Stomach smooth muscle (tissue), 2 donors: ENCODE measurements around the gene JMJD6.
A peak's percentile ranks its signal among the peaks of the same experiment; 100 is the strongest.

Experiments used
- H3K27ac ChIP-seq: one replicate; pipeline ENCODE4 v1.7.0; 2013; ENCODE audit warnings: mild to moderate bottlenecking, low read length, inconsistent platforms
- H3K27me3 ChIP-seq, 2 donors: one replicate each; pipeline ENCODE4 v1.7.0; 2013; ENCODE audit warnings: low read length in 2 of 2; ENCODE audit not compliant: insufficient read depth in 2 of 2, control insufficient read depth in 1 of 2
- H3K36me3 ChIP-seq, 2 donors: one replicate each; pipeline ENCODE4 v1.7.0; 2013; ENCODE audit warnings: low read length in 2 of 2; ENCODE audit not compliant: control insufficient read depth in 2 of 2, insufficient read depth in 2 of 2
- H3K4me1 ChIP-seq: one replicate; pipeline ENCODE4 v1.7.0; 2013; ENCODE audit warnings: low read length; ENCODE audit not compliant: control insufficient read depth, insufficient read depth
- H3K4me3 ChIP-seq, 2 donors: one replicate each; pipeline ENCODE4 v1.7.0; 2013; ENCODE audit warnings: low read length in 2 of 2
- H3K9ac ChIP-seq, 2 donors: one replicate each; pipeline ENCODE4 v1.7.0; 2013; ENCODE audit warnings: low read length in 2 of 2, mild to moderate bottlenecking in 1 of 2
- H3K9me3 ChIP-seq, 2 donors: one replicate each; pipeline ENCODE4 v1.7.0; 2013; ENCODE audit warnings: low read length in 2 of 2; ENCODE audit not compliant: control insufficient read depth in 2 of 2
- donor health status: healthy.
- donor health status: Pancreatic carcinoma.

JMJD6 gene

DNA sequence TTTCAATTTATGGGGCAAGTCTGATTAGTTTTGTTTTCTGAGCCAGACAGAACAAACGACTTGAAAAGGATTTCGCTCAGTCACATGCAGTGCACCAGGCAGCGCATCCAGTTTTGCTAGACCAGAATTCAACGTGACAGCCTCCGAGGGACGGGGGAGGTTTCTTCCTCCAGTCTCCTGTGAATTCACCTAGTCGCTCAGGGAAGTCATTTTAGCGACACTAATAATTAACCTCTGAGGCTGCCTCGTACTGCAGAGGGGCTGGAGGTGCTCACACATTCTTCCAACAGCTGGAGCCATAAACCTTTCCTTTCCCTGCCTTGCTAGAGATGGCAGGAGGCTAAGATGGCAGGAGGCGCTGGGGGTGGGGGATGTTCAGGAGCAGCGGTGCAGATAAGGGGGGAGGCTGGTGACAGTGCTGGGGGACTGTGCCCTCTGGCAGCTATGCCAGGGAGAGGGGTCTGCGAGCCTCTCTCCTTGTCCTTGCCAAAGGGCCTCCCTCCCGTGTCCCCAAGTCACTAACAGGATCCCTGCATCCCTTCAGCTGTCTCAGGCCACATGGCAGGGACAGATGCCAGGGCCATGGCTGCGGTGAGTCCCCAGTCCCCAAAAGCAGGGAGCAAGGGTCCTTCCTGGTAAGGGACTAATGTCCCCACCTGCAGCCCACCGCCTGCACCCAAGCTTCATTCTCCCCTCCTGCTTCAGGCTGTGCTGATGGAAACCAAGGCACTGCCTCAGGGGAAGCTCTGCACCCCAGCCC is 39.7 kb downstream of the JMJD6 start:
- Histone ChIP-seq H3K27ac (peak overlapping the region; percentile 95), H3K4me1 (peaks cover 93% of the 10 kb centered on the region), H3K4me3 (peak overlapping the region in 1 of 2 donors; percentile 60), H3K27me3 (no peaks in the 10 kb centered on the region), H3K36me3 (peaks cover 0 to 7% of the 10 kb centered on the region in 2 donors), H3K9me3 (no peaks in the 10 kb centered on the region), H3K9ac (peak overlapping the region in 1 of 2 donors; percentile 5)

DNA sequence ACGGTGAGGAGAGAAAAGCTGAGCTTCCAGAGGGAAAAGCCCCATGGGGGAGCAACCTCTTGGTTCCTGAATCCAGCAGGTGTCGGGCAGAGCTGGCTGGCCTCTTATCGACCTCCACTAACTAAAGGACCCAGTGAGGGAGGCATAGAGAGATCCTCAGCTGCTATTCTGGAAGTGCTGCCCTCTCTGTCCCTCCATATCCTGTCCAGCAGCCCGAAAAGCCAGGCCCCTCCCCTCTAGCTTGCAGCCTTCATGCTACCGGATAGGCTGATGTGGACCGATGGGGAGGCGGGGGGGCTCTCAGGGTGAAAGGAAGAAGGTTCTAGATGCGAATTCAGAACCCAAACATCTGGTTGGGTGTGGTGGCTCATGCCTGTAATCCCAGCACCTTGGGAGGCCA is 40.6 kb downstream of the JMJD6 start:
- Histone ChIP-seq H3K4me3 (no peak overlapping the region), H3K9me3 (no peaks in the 10 kb centered on the region), H3K27ac (peak overlapping the region; percentile 95), H3K27me3 (no peaks in the 10 kb centered on the region), H3K36me3 (peaks cover 0 to 7% of the 10 kb centered on the region in 2 donors), H3K9ac (no peak overlapping the region), H3K4me1 (peaks cover 93% of the 10 kb centered on the region)

- peak overlapping the region in 1 of 2 donors; percentile 21 for H3K9ac ChIP-seq
- no peak overlapping the region for H3K4me3 ChIP-seq
- H3K36me3 ChIP-seq, result peaks cover 0 to 9% of the 10 kb centered on the region in 2 donors
- no peaks in the 10 kb centered on the region for H3K9me3 ChIP-seq
- H3K4me1 ChIP-seq, result peaks cover 90% of the 10 kb centered on the region
- no peaks in the 10 kb centered on the region for H3K27me3 ChIP-seq
- H3K27ac ChIP-seq, result peak overlapping the region; percentile 95
These were observed 41.0 kb downstream of the JMJD6 start for GRCh38 chr17:76685366-76685765.

DNA sequence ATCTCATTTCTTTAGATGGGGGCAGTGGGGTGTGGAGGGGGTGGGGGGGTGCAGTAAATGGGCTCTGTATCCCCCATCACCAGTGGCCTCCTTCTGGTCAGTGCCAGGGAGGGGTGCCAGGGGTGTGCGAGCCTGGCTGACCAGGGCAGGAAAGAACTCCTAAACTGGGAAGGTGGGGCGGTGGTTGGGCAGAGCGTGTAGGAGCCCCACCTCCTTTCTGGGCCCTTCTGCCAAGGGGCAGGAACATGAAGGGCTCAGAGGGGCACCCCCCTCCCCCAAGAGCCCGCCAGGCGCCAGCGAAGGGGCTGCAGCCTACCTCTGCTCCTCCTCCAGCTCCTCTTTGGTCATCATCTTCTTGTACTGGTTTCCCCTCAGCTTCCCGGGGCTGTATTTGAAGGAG is 41.6 kb downstream of the JMJD6 start:
- Histone ChIP-seq H3K4me1 (peaks cover 88% of the 10 kb centered on the region), H3K9ac (no peak overlapping the region), H3K9me3 (no peaks in the 10 kb centered on the region), H3K4me3 (no peak overlapping the region), H3K27me3 (no peaks in the 10 kb centered on the region), H3K27ac (peak overlapping the region; percentile 95), H3K36me3 (peaks cover 0 to 9% of the 10 kb centered on the region in 2 donors)

DNA sequence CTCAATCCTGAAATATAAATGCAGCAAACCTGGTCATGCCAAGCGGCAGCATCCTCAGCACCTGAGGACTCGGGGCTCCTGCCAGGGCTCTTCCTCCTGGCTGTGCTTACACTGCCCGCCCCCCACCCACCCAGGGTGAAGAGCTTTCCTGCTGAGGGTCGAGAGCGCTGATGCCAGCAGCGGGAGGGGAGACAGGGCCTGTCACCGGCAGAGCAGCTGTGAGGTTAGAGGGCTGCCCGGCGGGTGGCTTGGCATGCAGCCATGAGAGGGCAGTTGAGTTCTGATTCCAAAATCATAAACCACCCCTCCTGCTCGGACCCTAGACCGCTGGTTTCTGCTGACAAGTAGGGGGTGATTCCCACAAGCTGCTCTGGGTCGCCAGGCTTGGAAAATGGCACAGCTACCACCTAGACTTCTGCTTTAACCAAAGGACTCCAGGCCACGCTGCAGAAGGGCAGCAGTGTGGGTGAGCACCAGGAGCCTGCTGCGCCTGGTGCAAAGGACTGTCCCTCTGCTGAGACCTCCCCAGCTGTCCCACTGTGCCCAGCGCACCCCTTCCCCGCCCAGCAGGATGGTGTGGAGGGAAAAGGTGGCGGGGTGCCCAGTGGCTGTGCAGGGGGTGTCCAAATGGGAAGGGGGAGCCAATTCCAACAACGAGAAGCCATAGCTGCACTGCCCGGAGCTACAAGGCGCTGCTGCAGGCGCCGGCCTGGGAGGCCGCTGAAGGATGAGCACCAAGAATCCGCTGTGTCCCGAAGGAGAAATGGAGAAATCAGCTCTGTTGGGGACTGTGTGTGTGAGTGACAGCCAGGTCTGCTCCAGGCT is 42.3 kb downstream of the JMJD6 start:
- H3K27me3 ChIP-seq, result no peaks in the 10 kb centered on the region
- no peak overlapping the region for H3K9ac ChIP-seq
- no peak overlapping the region for H3K4me3 ChIP-seq
- peaks cover 0 to 9% of the 10 kb centered on the region in 2 donors for H3K36me3 ChIP-seq
- H3K9me3 ChIP-seq, result no peaks in the 10 kb centered on the region
- peaks cover 83% of the 10 kb centered on the region for H3K4me1 ChIP-seq
- peak overlapping the region; percentile 95 for H3K27ac ChIP-seq

- no peaks in the 10 kb centered on the region for H3K27me3 ChIP-seq
- no peaks in the 10 kb centered on the region for H3K9me3 ChIP-seq
- peak overlapping the region; percentile 82 for H3K27ac ChIP-seq
- H3K4me3 ChIP-seq, result no peak overlapping the region
- H3K4me1 ChIP-seq, result peaks cover 73% of the 10 kb centered on the region
- H3K36me3 ChIP-seq, result peaks cover 7 to 15% of the 10 kb centered on the region in 2 donors
- H3K9ac ChIP-seq, result peak overlapping the region in 1 of 2 donors; percentile 29
These were observed 43.2 kb downstream of the JMJD6 start for GRCh38 chr17:76683011-76683755.

GRCh38 chr17:76682296-76682695 is 44.1 kb downstream of the JMJD6 start:
- H3K36me3 ChIP-seq, result peaks cover 10 to 22% of the 10 kb centered on the region in 2 donors
- peaks cover 64% of the 10 kb centered on the region for H3K4me1 ChIP-seq
- no peaks in the 10 kb centered on the region for H3K9me3 ChIP-seq
- H3K4me3 ChIP-seq, result peak overlapping the region in 1 of 2 donors; percentile 35
- no peaks in the 10 kb centered on the region for H3K27me3 ChIP-seq
- H3K9ac ChIP-seq, result peak overlapping the region; percentile 10 to 36
- peak overlapping the region; percentile 82 for H3K27ac ChIP-seq

GRCh38 chr17:76681222-76682137 is 44.9 kb downstream of the JMJD6 start:
- H3K9me3 ChIP-seq, result no peaks in the 10 kb centered on the region
- peaks cover 11 to 24% of the 10 kb centered on the region in 2 donors for H3K36me3 ChIP-seq
- H3K4me1 ChIP-seq, result peaks cover 56% of the 10 kb centered on the region
- H3K27me3 ChIP-seq, result no peaks in the 10 kb centered on the region
- H3K9ac ChIP-seq, result peak overlapping the region in 1 of 2 donors; percentile 36
- peak overlapping the region; percentile 82 for H3K27ac ChIP-seq
- peak overlapping the region in 1 of 2 donors; percentile 35 for H3K4me3 ChIP-seq

GRCh38 chr17:76679239-76679638 is 47.2 kb downstream of the JMJD6 start:
- Histone ChIP-seq H3K27me3 (no peaks in the 10 kb centered on the region), H3K4me3 (no peak overlapping the region), H3K9me3 (no peaks in the 10 kb centered on the region), H3K36me3 (peaks cover 11 to 28% of the 10 kb centered on the region in 2 donors), H3K4me1 (peaks cover 35% of the 10 kb centered on the region), H3K27ac (no peak overlapping the region), H3K9ac (no peak overlapping the region)
